ENCODE results near the gene PCP2.

PCP2 gene

DNA sequence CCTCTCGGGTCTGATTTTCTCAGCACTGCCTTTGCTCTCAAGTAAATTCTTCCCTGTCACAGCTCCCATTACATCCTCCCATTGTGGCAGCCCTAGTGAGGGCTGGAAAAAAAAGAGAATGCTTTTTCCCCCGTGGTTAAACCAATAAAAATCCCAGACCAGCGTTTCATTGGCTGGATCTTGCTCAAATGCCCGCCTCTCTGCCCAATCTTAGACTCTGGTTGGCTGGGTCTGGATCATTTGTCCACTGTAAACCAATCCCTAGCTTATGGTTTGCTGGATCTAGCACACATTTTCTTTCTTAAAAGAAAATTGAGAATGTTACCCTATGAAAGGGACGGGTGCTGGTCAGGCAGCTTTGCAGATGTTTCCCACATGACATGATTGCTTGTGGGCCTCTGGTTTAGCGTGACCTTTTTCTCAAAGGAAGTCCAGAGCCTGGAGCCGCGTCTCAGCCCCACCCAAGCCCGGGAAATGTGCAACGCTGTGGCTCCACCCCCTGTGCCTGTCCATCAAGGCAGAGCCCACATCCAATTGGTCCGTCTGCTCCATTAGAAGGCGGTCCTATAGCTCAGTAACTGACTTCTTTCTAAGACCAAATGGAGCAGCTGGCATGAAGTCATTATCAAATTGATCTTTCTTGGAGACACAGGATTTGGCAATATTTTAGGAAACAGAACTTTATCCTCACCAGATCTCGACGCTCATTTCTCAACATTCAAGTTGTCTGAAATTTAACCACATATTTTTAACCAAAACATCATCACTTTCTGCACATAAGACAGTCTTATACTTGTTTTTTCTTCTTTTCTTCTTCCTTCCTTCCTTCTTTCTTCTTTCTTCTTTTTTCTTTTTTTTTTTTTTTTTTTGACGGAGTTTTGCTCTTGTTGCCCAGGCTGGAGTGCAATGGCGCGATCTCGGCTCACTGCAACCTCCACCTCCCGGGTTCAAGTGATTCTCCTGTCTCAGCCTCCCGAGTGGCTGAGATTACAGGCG is 40.8 kb upstream of the PCP2 start:
- H3K4me1 ChIP-seq (ENCODE audit: control insufficient read depth in 1 of 2, insufficient read depth in 2 of 2, low read length in 2 of 2) = no peaks in the 10 kb centered on the region
- H3K27me3 ChIP-seq (ENCODE audit: low read depth, low read length) = peaks cover 4% of the 10 kb centered on the region
- H3K27ac ChIP-seq (ENCODE audit: low read length) = no peak overlapping the region
- no peaks in the 10 kb centered on the region for H3K9me3 ChIP-seq (ENCODE audit: control insufficient read depth in 1 of 2, low read length in 2 of 2)
- H3K4me3 ChIP-seq (ENCODE audit: low read depth in 1 of 2, low read length in 2 of 2) = no peak overlapping the region
- H3K36me3 ChIP-seq (ENCODE audit: control insufficient read depth in 1 of 2, insufficient read depth in 2 of 2, low read length in 2 of 2) = no peaks in the 10 kb centered on the region

DNA sequence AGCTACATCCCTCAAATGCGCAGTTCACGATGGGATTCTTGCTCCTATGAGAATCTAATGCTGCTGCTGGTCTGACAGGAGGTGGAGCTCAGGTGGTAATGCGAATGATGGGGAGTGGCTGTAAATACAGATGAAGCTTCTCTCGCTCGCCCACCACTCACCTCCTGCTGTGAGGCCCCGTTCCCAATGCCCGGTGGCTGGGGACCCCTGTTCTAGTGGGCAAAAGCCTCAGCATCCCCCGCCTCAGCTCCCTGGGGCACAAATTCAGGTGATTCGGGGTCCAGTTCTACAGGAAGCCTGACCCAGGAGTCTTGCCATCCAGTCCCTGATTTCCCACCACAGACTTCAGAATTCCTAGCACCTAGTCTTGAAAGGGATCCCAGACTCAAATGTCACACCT is 39.0 kb upstream of the PCP2 start:
- no peaks in the 10 kb centered on the region for H3K4me1 ChIP-seq (ENCODE audit: control insufficient read depth in 1 of 2, insufficient read depth in 2 of 2, low read length in 2 of 2)
- H3K27me3 ChIP-seq (ENCODE audit: low read depth, low read length) = peaks cover 3% of the 10 kb centered on the region
- no peak overlapping the region for H3K4me3 ChIP-seq (ENCODE audit: low read depth in 1 of 2, low read length in 2 of 2)
- H3K9me3 ChIP-seq (ENCODE audit: control insufficient read depth in 1 of 2, low read length in 2 of 2) = no peaks in the 10 kb centered on the region
- H3K27ac ChIP-seq (ENCODE audit: low read length) = no peak overlapping the region
- no peaks in the 10 kb centered on the region for H3K36me3 ChIP-seq (ENCODE audit: control insufficient read depth in 1 of 2, insufficient read depth in 2 of 2, low read length in 2 of 2)

DNA sequence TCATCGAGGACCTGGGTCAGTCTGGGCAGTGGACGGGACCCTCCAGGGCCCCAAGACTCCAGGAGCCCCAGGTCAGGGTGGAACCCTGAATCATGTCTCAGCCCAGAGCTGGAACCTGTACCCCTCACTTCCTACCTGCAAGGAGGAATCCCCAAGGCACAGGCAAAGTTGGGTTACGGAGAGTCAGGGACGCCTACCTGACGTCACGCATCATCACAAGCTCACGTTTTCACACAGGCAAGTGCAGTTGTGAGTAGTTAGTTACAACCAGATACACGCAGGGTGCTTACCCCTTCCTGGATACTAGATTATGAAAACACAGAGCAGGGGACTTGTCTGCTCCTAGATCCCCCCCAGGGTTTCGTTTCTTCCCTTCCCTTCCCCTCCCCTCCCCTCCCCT is 37.3 kb upstream of the PCP2 start:
- Histone ChIP-seq H3K36me3 (ENCODE audit: control insufficient read depth in 1 of 2, insufficient read depth in 2 of 2, low read length in 2 of 2) (no peaks in the 10 kb centered on the region), H3K9me3 (ENCODE audit: control insufficient read depth in 1 of 2, low read length in 2 of 2) (no peaks in the 10 kb centered on the region), H3K4me3 (ENCODE audit: low read depth in 1 of 2, low read length in 2 of 2) (no peak overlapping the region), H3K4me1 (ENCODE audit: control insufficient read depth in 1 of 2, insufficient read depth in 2 of 2, low read length in 2 of 2) (no peaks in the 10 kb centered on the region), H3K27ac (ENCODE audit: low read length) (no peak overlapping the region), H3K27me3 (ENCODE audit: low read depth, low read length) (no peaks in the 10 kb centered on the region)

DNA sequence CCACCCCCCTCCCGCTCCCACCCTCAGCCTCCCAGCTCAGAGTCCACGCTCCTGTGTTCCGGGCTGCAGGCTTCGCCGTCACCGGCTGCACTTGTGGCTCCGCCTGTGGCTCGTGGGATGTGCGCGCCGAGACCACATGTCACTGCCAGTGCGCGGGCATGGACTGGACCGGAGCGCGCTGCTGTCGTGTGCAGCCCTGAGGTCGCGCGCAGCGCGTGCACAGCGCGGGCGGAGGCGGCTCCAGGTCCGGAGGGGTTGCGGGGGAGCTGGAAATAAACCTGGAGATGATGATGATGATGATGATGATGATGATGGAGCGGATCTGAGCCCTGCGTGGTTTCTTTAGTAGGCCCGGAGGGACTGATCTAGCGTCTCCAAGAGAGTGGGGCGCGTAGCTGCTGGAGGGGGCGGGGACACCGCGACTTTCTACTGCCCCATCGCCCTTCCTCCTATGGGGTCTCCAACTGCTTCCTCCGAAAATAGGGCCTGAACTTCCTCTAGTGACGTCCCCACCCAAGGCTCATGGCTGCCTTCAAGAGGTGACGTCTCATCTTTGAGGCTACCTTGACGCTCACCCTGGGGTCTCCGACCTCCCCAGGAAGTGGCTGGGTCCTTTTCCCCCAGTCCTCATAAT is 36.7 kb upstream of the PCP2 start:
- no peak overlapping the region for H3K27ac ChIP-seq (ENCODE audit: low read length)
- no peaks in the 10 kb centered on the region for H3K9me3 ChIP-seq (ENCODE audit: control insufficient read depth in 1 of 2, low read length in 2 of 2)
- H3K27me3 ChIP-seq (ENCODE audit: low read depth, low read length) = no peaks in the 10 kb centered on the region
- H3K4me3 ChIP-seq (ENCODE audit: low read depth in 1 of 2, low read length in 2 of 2) = no peak overlapping the region
- no peaks in the 10 kb centered on the region for H3K36me3 ChIP-seq (ENCODE audit: control insufficient read depth in 1 of 2, insufficient read depth in 2 of 2, low read length in 2 of 2)
- H3K4me1 ChIP-seq (ENCODE audit: control insufficient read depth in 1 of 2, insufficient read depth in 2 of 2, low read length in 2 of 2) = no peaks in the 10 kb centered on the region

DNA sequence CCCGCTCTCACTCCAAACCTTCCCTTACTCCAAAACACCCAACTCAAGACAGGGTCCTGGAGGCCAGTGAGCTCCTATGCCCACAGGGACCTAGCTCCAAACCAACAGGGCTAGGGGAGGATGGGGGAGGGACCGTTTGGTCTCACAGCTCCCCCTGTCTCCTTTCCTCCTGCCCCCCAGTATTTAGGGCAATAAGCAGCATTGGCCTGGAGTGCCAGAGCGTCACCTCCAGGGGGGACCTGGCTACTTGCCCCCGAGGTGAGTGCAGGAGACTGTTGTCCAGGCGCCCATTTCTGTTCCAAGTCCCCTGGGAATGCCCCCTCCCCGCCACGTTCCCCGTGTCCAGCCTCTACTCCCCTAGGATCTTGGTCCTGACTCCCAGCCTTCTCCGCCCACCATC is 36.1 kb upstream of the PCP2 start:
- no peaks in the 10 kb centered on the region for H3K9me3 ChIP-seq (ENCODE audit: control insufficient read depth in 1 of 2, low read length in 2 of 2)
- no peak overlapping the region for H3K27ac ChIP-seq (ENCODE audit: low read length)
- H3K27me3 ChIP-seq (ENCODE audit: low read depth, low read length) = no peaks in the 10 kb centered on the region
- H3K4me3 ChIP-seq (ENCODE audit: low read depth in 1 of 2, low read length in 2 of 2) = no peak overlapping the region
- no peaks in the 10 kb centered on the region for H3K36me3 ChIP-seq (ENCODE audit: control insufficient read depth in 1 of 2, insufficient read depth in 2 of 2, low read length in 2 of 2)
- no peaks in the 10 kb centered on the region for H3K4me1 ChIP-seq (ENCODE audit: control insufficient read depth in 1 of 2, insufficient read depth in 2 of 2, low read length in 2 of 2)

DNA sequence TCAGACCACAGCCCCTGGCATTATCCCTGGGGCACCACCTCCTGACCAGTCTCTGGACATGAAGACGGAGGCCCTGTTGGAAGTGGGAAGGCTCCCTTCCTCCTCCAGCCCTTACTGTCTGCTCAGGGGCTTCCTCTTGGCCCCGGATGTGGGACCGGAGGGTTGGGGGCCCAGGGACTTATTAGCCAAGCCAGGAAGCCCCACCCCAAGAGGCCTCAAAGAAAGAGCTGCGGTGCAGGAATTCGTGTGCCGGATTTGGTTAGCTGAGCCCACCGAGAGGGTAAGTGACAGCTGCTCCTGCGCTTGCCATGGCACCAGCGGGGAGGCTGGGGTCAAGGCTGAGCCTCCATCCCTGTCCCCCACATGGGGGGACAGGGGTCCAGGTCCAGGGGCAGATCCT is 35.3 kb upstream of the PCP2 start, which contains the start of gene RETN:
TSS of gene RETN (plus strand) at position 208 of the 400 bp plus-strand sequence. CDS start 278 bp downstream, outside the sequence.
- H3K27me3 ChIP-seq (ENCODE audit: low read depth, low read length) = no peaks in the 10 kb centered on the region
- H3K4me1 ChIP-seq (ENCODE audit: control insufficient read depth in 1 of 2, insufficient read depth in 2 of 2, low read length in 2 of 2) = no peaks in the 10 kb centered on the region
- H3K4me3 ChIP-seq (ENCODE audit: low read depth in 1 of 2, low read length in 2 of 2) = no peak within 1 kb of the TSS
- H3K27ac ChIP-seq (ENCODE audit: low read length) = no peak within 1 kb of the TSS
- H3K36me3 ChIP-seq (ENCODE audit: control insufficient read depth in 1 of 2, insufficient read depth in 2 of 2, low read length in 2 of 2) = no peaks in the 10 kb centered on the region
- no peaks in the 10 kb centered on the region for H3K9me3 ChIP-seq (ENCODE audit: control insufficient read depth in 1 of 2, low read length in 2 of 2)

DNA sequence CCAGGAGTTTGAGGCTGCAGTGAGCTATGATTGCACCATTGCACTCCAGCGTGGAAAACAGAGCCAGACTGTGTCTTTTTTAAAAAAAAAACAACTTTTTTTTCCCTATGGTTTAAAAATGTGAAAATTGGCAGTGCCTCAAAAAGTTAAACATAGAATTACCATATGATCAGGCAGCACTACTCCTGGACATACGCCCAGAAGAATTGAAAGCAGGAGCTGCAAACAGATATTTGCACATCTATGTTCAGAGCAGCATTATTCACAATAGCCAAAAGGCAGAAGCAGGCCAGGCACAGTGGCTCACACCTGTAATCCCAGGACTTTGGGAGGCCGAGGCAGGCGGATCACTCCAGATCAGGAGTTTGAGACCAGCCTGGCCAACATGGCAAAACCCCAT is 31.6 kb upstream of the PCP2 start:
- Histone ChIP-seq H3K27ac (ENCODE audit: low read length) (no peak overlapping the region), H3K4me3 (ENCODE audit: low read depth in 1 of 2, low read length in 2 of 2) (no peak overlapping the region), H3K36me3 (ENCODE audit: control insufficient read depth in 1 of 2, insufficient read depth in 2 of 2, low read length in 2 of 2) (no peaks in the 10 kb centered on the region), H3K27me3 (ENCODE audit: low read depth, low read length) (no peaks in the 10 kb centered on the region), H3K4me1 (ENCODE audit: control insufficient read depth in 1 of 2, insufficient read depth in 2 of 2, low read length in 2 of 2) (no peaks in the 10 kb centered on the region), H3K9me3 (ENCODE audit: control insufficient read depth in 1 of 2, low read length in 2 of 2) (no peaks in the 10 kb centered on the region)

DNA sequence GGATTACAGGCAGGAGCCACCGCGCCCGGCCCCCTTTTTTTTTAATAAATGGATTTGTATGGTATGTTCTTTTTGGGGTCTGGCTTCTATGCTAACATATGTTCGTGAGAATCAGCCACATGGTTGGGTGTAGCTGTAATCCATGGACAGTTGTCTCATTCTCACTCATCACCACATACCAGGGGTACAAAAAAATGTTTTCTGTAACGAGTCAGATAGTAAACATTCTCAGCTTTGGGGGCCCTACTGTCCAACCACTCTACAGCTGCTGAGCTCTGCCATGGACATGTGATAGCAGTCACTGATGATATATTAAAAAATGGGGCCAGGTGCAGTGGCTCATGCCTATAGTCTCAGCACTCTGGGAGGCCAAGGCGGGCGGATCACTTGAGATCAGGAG is 30.2 kb upstream of the PCP2 start:
- Histone ChIP-seq H3K4me1 (ENCODE audit: control insufficient read depth in 1 of 2, insufficient read depth in 2 of 2, low read length in 2 of 2) (no peaks in the 10 kb centered on the region), H3K4me3 (ENCODE audit: low read depth in 1 of 2, low read length in 2 of 2) (no peak overlapping the region)

DNA sequence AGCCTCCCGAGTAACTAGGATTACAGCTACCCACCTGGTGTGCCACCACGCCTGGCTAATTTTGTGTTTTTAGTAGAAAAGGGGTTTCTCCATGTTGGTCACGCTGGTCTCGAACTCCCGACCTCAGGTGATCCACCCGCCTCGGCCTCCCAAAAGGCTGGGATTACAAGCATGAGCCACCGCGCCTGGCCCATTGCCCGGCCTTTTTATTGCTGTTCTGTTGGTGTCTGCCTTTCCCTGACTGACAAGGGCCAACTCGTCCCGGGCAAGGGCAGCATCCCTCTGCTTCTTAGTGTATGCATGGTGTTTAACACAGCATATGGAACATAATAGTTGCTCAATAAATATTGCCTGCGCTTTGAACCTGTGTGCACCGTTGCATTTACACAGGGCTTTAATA is 29.1 kb upstream of the PCP2 start:
- no peaks in the 10 kb centered on the region for H3K27me3 ChIP-seq (ENCODE audit: low read depth, low read length)
- no peaks in the 10 kb centered on the region for H3K9me3 ChIP-seq (ENCODE audit: control insufficient read depth in 1 of 2, low read length in 2 of 2)
- H3K27ac ChIP-seq (ENCODE audit: low read length) = no peak overlapping the region
- H3K4me3 ChIP-seq (ENCODE audit: low read depth in 1 of 2, low read length in 2 of 2) = no peak overlapping the region
- no peaks in the 10 kb centered on the region for H3K4me1 ChIP-seq (ENCODE audit: control insufficient read depth in 1 of 2, insufficient read depth in 2 of 2, low read length in 2 of 2)
- no peaks in the 10 kb centered on the region for H3K36me3 ChIP-seq (ENCODE audit: control insufficient read depth in 1 of 2, insufficient read depth in 2 of 2, low read length in 2 of 2)

More for the DNA sequence above, 30.2 kb upstream of the PCP2 start:
- Histone ChIP-seq H3K27me3 (ENCODE audit: low read depth, low read length) (no peaks in the 10 kb centered on the region), H3K27ac (ENCODE audit: low read length) (no peak overlapping the region), H3K36me3 (ENCODE audit: control insufficient read depth in 1 of 2, insufficient read depth in 2 of 2, low read length in 2 of 2) (no peaks in the 10 kb centered on the region), H3K9me3 (ENCODE audit: control insufficient read depth in 1 of 2, low read length in 2 of 2) (no peaks in the 10 kb centered on the region)

DNA sequence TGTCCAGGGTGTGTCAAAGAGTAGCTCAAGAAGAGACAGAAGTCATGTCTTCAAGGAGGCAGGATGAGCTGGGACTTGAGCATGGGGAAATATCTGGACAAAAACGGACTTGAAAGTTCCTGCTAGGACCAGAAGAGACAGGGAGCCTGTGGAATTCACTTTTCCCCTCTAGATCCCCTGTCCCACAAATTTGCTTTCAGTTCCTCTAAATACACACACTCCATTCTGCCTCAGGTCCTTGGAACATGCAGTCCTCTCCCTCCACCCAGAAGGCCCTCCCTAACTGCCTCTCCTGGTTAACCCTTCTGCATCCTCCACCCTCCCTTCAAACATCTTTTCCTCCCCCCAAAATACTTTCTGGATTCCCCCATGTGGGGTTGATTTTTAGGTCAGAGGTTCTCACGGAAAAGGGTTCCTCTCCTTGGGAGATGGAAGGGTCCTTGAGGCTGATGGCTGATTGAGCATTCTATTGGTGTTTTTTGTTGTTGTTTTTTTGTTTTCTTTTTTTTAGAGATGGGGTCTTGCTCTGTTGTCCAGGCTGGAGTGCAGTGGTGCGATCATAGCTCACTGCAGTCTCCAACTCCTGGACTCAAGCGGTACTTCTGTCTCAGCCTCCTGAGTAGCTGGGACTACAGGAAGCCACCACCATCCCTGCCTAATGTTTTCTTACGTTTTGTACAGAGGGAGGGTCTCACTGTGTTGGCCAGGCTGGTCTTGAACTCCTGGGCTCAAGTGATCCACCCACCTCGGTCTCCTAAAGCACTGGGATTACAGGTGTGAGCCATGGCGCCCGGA is 28.4 kb upstream of the PCP2 start:
- Histone ChIP-seq H3K27ac (ENCODE audit: low read length) (no peak overlapping the region), H3K4me1 (ENCODE audit: control insufficient read depth in 1 of 2, insufficient read depth in 2 of 2, low read length in 2 of 2) (no peaks in the 10 kb centered on the region), H3K4me3 (ENCODE audit: low read depth in 1 of 2, low read length in 2 of 2) (no peak overlapping the region), H3K27me3 (ENCODE audit: low read depth, low read length) (no peaks in the 10 kb centered on the region), H3K36me3 (ENCODE audit: control insufficient read depth in 1 of 2, insufficient read depth in 2 of 2, low read length in 2 of 2) (no peaks in the 10 kb centered on the region), H3K9me3 (ENCODE audit: control insufficient read depth in 1 of 2, low read length in 2 of 2) (no peaks in the 10 kb centered on the region)

DNA sequence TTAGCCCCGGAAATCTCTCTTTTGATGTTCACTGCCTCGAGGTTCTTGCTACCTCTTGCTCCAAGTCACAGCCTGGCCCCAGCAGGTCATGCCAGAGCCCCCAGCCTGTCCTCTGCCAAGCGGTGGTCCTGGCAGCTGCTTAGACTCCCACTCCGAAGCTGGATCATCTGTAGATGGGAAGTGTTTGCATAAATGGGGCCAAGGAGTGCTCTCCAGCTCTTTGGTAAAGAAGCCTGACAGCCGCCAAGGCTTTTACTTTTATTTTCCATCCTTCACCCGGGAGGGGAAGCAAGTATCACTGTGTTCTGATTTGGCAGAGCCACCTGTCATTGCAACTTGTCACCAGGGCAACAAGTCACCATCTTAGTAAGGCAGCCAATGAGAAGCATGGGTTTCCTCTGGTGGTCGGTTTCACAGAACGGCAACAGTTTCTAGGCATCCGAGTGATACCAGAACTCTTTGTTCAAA is 24.7 kb upstream of the PCP2 start:
- Histone ChIP-seq H3K36me3 (ENCODE audit: control insufficient read depth in 1 of 2, insufficient read depth in 2 of 2, low read length in 2 of 2) (no peaks in the 10 kb centered on the region), H3K4me3 (ENCODE audit: low read depth in 1 of 2, low read length in 2 of 2) (no peak overlapping the region), H3K27me3 (ENCODE audit: low read depth, low read length) (no peaks in the 10 kb centered on the region), H3K9me3 (ENCODE audit: control insufficient read depth in 1 of 2, low read length in 2 of 2) (no peaks in the 10 kb centered on the region), H3K4me1 (ENCODE audit: control insufficient read depth in 1 of 2, insufficient read depth in 2 of 2, low read length in 2 of 2) (no peaks in the 10 kb centered on the region), H3K27ac (ENCODE audit: low read length) (no peak overlapping the region)
